ENCODE measurements around the gene COG5. TPM values are rescaled to one million over a fixed set of nuclear protein-coding genes. Genes with fewer than 3 reads are reported as not detected.

The COG5 gene
- total RNA-seq, 2 donors from 2014 or later: 50.1 to 102 TPM

- WGBS, 2 donors: 88 to 94% methylated on average over 2 of the region's 2 CpGs
- Histone ChIP-seq H3K9me3 (no peaks in the 10 kb centered on the region), H3K36me3 (replicated peaks in 1 of 2; ENCODE audit: insufficient read depth in 1 of 2, low read depth in 2 of 2) (peaks cover 10 to 26% of the 10 kb centered on the region in 2 donors), H3K4me3 (no peak overlapping the region), H3K27me3 (no peaks in the 10 kb centered on the region), H3K27ac (no peak overlapping the region), H3K4me1 (peaks cover 4% of the 10 kb centered on the region)
- TF ChIP-seq POLR2A (IDR thresholded peaks at IDR 0.05) (no peak), CTCF (IDR thresholded peaks at IDR 0.05) (no peak)
- DNase-seq (no peak), ATAC-seq (no peak)
- intact Hi-C loops (cut with DNase I): no loop called here
These were observed 375.9 kb downstream of the COG5 start for GRCh38 chr7:107187774-107188173.

- Histone ChIP-seq H3K4me1 (no peaks in the 10 kb centered on the region), H3K27me3 (no peaks in the 10 kb centered on the region), H3K9me3 (no peaks in the 10 kb centered on the region), H3K27ac (no peak overlapping the region), H3K36me3 (replicated peaks in 1 of 2; ENCODE audit: insufficient read depth in 1 of 2, low read depth in 2 of 2) (peaks cover 15 to 25% of the 10 kb centered on the region in 2 donors), H3K4me3 (no peak overlapping the region)
- intact Hi-C loops (cut with DNase I): no loop called here
- ATAC-seq (no peak), DNase-seq (no peak)
- 89% methylated on average over 4 of the region's 4 CpGs for WGBS, 2 donors
- TF ChIP-seq CTCF (IDR thresholded peaks at IDR 0.05): no peak
- no peak for TF ChIP-seq POLR2A (IDR thresholded peaks at IDR 0.05)
These were observed 377.5 kb downstream of the COG5 start for GRCh38 chr7:107186240-107186639.

GRCh38 chr7:107185716-107186115 is 378.0 kb downstream of the COG5 start:
- 61 to 65% methylated on average over 4 of the region's 4 CpGs for WGBS, 2 donors
- H3K36me3 ChIP-seq (replicated peaks in 1 of 2; ENCODE audit: insufficient read depth in 1 of 2, low read depth in 2 of 2): peaks cover 15 to 21% of the 10 kb centered on the region in 2 donors
- intact Hi-C loops (cut with DNase I): no loop called here

GRCh38 chr7:107181172-107181571 is 382.5 kb downstream of the COG5 start:
- Histone ChIP-seq H3K9me3 (no peaks in the 10 kb centered on the region), H3K36me3 (replicated peaks in 1 of 2; ENCODE audit: insufficient read depth in 1 of 2, low read depth in 2 of 2) (peaks cover 4 to 11% of the 10 kb centered on the region in 2 donors), H3K27ac (peak overlapping the region in 1 of 4 donors; percentile 36), H3K4me1 (peaks cover 30% of the 10 kb centered on the region), H3K4me3 (no peak overlapping the region), H3K27me3 (no peaks in the 10 kb centered on the region)
- DNase-seq (no peak), ATAC-seq (no peak)
- intact Hi-C loops (cut with DNase I): no loop called here
- TF ChIP-seq POLR2A (IDR thresholded peaks at IDR 0.05): no peak
- no peak for TF ChIP-seq CTCF (IDR thresholded peaks at IDR 0.05)
- WGBS, 2 donors: 90% methylated on average over 5 of the region's 5 CpGs

More at GRCh38 chr7:107185716-107186115, 378.0 kb downstream of the COG5 start:
- no peak overlapping the region for H3K4me3 ChIP-seq
- ATAC-seq (no peak), DNase-seq (no peak)
- no peaks in the 10 kb centered on the region for H3K27me3 ChIP-seq
- H3K4me1 ChIP-seq: peaks cover 1% of the 10 kb centered on the region
- TF ChIP-seq POLR2A (IDR thresholded peaks at IDR 0.05): no peak
- TF ChIP-seq CTCF (IDR thresholded peaks at IDR 0.05): no peak
- no peak overlapping the region for H3K27ac ChIP-seq
- H3K9me3 ChIP-seq: no peaks in the 10 kb centered on the region

- Histone ChIP-seq H3K27me3 (no peaks in the 10 kb centered on the region), H3K4me3 (no peak overlapping the region), H3K4me1 (peaks cover 31% of the 10 kb centered on the region), H3K27ac (peak overlapping the region in 2 of 4 donors; percentile 26 to 36), H3K9me3 (no peaks in the 10 kb centered on the region), H3K36me3 (replicated peaks in 1 of 2; ENCODE audit: insufficient read depth in 1 of 2, low read depth in 2 of 2) (peaks cover 4 to 11% of the 10 kb centered on the region in 2 donors)
- 32 to 55% methylated on average over 1 of the region's 1 CpG for WGBS, 2 donors
- TF ChIP-seq CTCF (IDR thresholded peaks at IDR 0.05): no peak
- TF ChIP-seq POLR2A (IDR thresholded peaks at IDR 0.05): no peak
- ATAC-seq (no peak), DNase-seq (peak; percentile 34 to 62 (median 49))
- intact Hi-C loops (cut with DNase I): no loop called here
These were observed 383.3 kb downstream of the COG5 start for GRCh38 chr7:107180378-107180777.
